COLO829 (cell line): ENCODE data around the gene GABBR1.

Experiments
- DNase-seq: peaks from one replicate; pipeline ENCODE4 v3.0.0; 2012; ENCODE audit warnings: low spot score

GABBR1 gene

GRCh38 chr6:29527564-29527963 lies 105.4 kb downstream of the GABBR1 start:
- no peak for DNase-seq

GRCh38 chr6:29527126-29527525 lies 105.9 kb downstream of the GABBR1 start:
- DNase-seq = no peak

GRCh38 chr6:29525311-29525639 lies 107.7 kb downstream of the GABBR1 start:
- DNase-seq = no peak

GRCh38 chr6:29524444-29525310 lies 108.3 kb downstream of the GABBR1 start:
- DNase-seq = no peak

- DNase-seq = no peak
These were observed 108.9 kb downstream of the GABBR1 start for GRCh38 chr6:29524044-29524443.

GRCh38 chr6:29522227-29522626 lies 110.8 kb downstream of the GABBR1 start:
- no peak for DNase-seq

GRCh38 chr6:29521006-29521680 lies 111.8 kb downstream of the GABBR1 start:
- DNase-seq = no peak

GRCh38 chr6:29520232-29520631 lies 112.8 kb downstream of the GABBR1 start:
- no peak for DNase-seq

GRCh38 chr6:29519291-29520010 lies 113.5 kb downstream of the GABBR1 start:
- DNase-seq = no peak

GRCh38 chr6:29517728-29518440 lies 115.1 kb downstream of the GABBR1 start:
- DNase-seq = no peak

GRCh38 chr6:29517245-29517644 lies 115.7 kb downstream of the GABBR1 start:
- DNase-seq = no peak

GRCh38 chr6:29516108-29516507 lies 116.9 kb downstream of the GABBR1 start:
- no peak for DNase-seq

GRCh38 chr6:29510746-29511300 lies 122.2 kb downstream of the GABBR1 start:
- DNase-seq = no peak

- peak; percentile 32 for DNase-seq
These were observed 122.8 kb downstream of the GABBR1 start for GRCh38 chr6:29510202-29510601.
